OCI-LY7 (cell line): ENCODE measurements around the gene LINGO3.

Experiments used
- CTCF ChIP-seq: fragments of 200-600 bp; sonication (generic); conservative IDR thresholded peaks from 2 replicates; pipeline ENCODE4 v1.5.1; 2014; ENCODE audit warnings: mild to moderate bottlenecking, antibody characterized with exemption, low read length, moderate library complexity, mixed read lengths
- EZH2phosphoT487 ChIP-seq: fragments of 200-600 bp; sonication (generic); IDR thresholded peaks from 2 replicates; pipeline ENCODE4 v1.6.1; 2018; ENCODE audit warnings: low read depth, borderline replicate concordance, mild to moderate bottlenecking, mixed run types, antibody characterized with exemption, low read length, moderate library complexity, mixed read lengths

- TF ChIP-seq CTCF (no peak), EZH2phosphoT487 (no peak)
These were observed 17.3 kb downstream of the LINGO3 start for GRCh38 chr19:2290441-2291184.
